ENCODE data around the gene ROGDI.

The ROGDI gene

GRCh38 chr16:4777339-4778049 lies 24.9 kb downstream of the ROGDI start:
- H3K4me3 ChIP-seq (ENCODE audit: low read depth, low read length) = no peak overlapping the region
- H3K27me3 ChIP-seq (ENCODE audit: control insufficient read depth, insufficient read depth, low read length) = no peaks in the 10 kb centered on the region
- H3K4me1 ChIP-seq = no peaks in the 10 kb centered on the region
- no peak overlapping the region for H3K27ac ChIP-seq
- H3K4me2 ChIP-seq (ENCODE audit: low read length) = no peak overlapping the region
- no peaks in the 10 kb centered on the region for H3K36me3 ChIP-seq (ENCODE audit: control insufficient read depth, insufficient read depth, low read length)
- no peaks in the 10 kb centered on the region for H3K9me3 ChIP-seq (ENCODE audit: control insufficient read depth, low read length)
- H3K9ac ChIP-seq = no peak overlapping the region
- H2AFZ ChIP-seq = no peak overlapping the region
- no peaks in the 10 kb centered on the region for H3K79me2 ChIP-seq
- no peak for TF ChIP-seq CTCF (IDR thresholded peaks at IDR 0.05)

GRCh38 chr16:4776141-4776705 lies 26.2 kb downstream of the ROGDI start:
- Histone ChIP-seq H3K36me3 (ENCODE audit: control insufficient read depth, insufficient read depth, low read length) (no peaks in the 10 kb centered on the region), H3K79me2 (no peaks in the 10 kb centered on the region), H3K9me3 (ENCODE audit: control insufficient read depth, low read length) (no peaks in the 10 kb centered on the region), H3K9ac (no peak overlapping the region), H3K4me1 (no peaks in the 10 kb centered on the region), H3K4me3 (ENCODE audit: low read depth, low read length) (no peak overlapping the region), H3K27me3 (ENCODE audit: control insufficient read depth, insufficient read depth, low read length) (no peaks in the 10 kb centered on the region), H3K27ac (no peak overlapping the region), H3K4me2 (ENCODE audit: low read length) (no peak overlapping the region), H2AFZ (no peak overlapping the region)
- TF ChIP-seq CTCF (IDR thresholded peaks at IDR 0.05) = no peak

- no peaks in the 10 kb centered on the region for H3K9me3 ChIP-seq (ENCODE audit: control insufficient read depth, low read length)
- no peak for TF ChIP-seq CTCF (IDR thresholded peaks at IDR 0.05)
- H3K79me2 ChIP-seq = no peaks in the 10 kb centered on the region
- H3K27me3 ChIP-seq (ENCODE audit: control insufficient read depth, insufficient read depth, low read length) = no peaks in the 10 kb centered on the region
- H3K4me1 ChIP-seq = no peaks in the 10 kb centered on the region
- H3K4me3 ChIP-seq (ENCODE audit: low read depth, low read length) = no peak overlapping the region
- H3K4me2 ChIP-seq (ENCODE audit: low read length) = no peak overlapping the region
- H2AFZ ChIP-seq = no peak overlapping the region
- H3K9ac ChIP-seq = no peak overlapping the region
- no peak overlapping the region for H3K27ac ChIP-seq
- no peaks in the 10 kb centered on the region for H3K36me3 ChIP-seq (ENCODE audit: control insufficient read depth, insufficient read depth, low read length)
Observed at GRCh38 chr16:4775005-4775404, 27.4 kb downstream of the ROGDI start.

GRCh38 chr16:4772351-4772750 lies 30.1 kb downstream of the ROGDI start:
- Histone ChIP-seq H3K79me2 (no peaks in the 10 kb centered on the region), H3K4me2 (ENCODE audit: low read length) (no peak overlapping the region), H3K9ac (no peak overlapping the region), H3K9me3 (ENCODE audit: control insufficient read depth, low read length) (no peaks in the 10 kb centered on the region), H3K4me1 (peaks cover 6% of the 10 kb centered on the region), H3K27me3 (ENCODE audit: control insufficient read depth, insufficient read depth, low read length) (no peaks in the 10 kb centered on the region), H2AFZ (no peak overlapping the region), H3K27ac (no peak overlapping the region), H3K36me3 (ENCODE audit: control insufficient read depth, insufficient read depth, low read length) (no peaks in the 10 kb centered on the region), H3K4me3 (ENCODE audit: low read depth, low read length) (no peak overlapping the region)
- TF ChIP-seq CTCF (IDR thresholded peaks at IDR 0.05) = no peak

- no peak overlapping the region for H3K9ac ChIP-seq
- H3K36me3 ChIP-seq (ENCODE audit: control insufficient read depth, insufficient read depth, low read length) = no peaks in the 10 kb centered on the region
- no peak overlapping the region for H3K4me3 ChIP-seq (ENCODE audit: low read depth, low read length)
- H3K27ac ChIP-seq = no peak overlapping the region
- H3K4me2 ChIP-seq (ENCODE audit: low read length) = no peak overlapping the region
- peaks cover 2% of the 10 kb centered on the region for H3K79me2 ChIP-seq
- H3K27me3 ChIP-seq (ENCODE audit: control insufficient read depth, insufficient read depth, low read length) = no peaks in the 10 kb centered on the region
- H3K4me1 ChIP-seq = peaks cover 6% of the 10 kb centered on the region
- no peaks in the 10 kb centered on the region for H3K9me3 ChIP-seq (ENCODE audit: control insufficient read depth, low read length)
- no peak overlapping the region for H2AFZ ChIP-seq
- no peak for TF ChIP-seq CTCF (IDR thresholded peaks at IDR 0.05)
Observed at GRCh38 chr16:4771646-4772045, 30.8 kb downstream of the ROGDI start.
